Stimulated activated naive CD8-positive, alpha-beta T cell treated with anti-CD3 and anti-CD28 coated beads, Interleukin-15, Interleukin-2, amounts not matched to agents 100 U/mL and 50 U/mL, for 24 hours (primary cell): ENCODE results near the gene LHFPL5.

Experiments used
- ATAC-seq: fragments of 150-1000 bp; cut with Tn5 transposase; one replicate; pipeline ENCODE4 v1.10.0; 2021
- DNase-seq: peaks from one replicate; pipeline ENCODE4 v3.0.0; 2021

Gene LHFPL5

GRCh38 chr6:35857853-35858252, 52.7 kb downstream of the LHFPL5 start:
- no peak for ATAC-seq
- DNase-seq = no peak

- no peak for ATAC-seq
Measured at GRCh38 chr6:35859367-35859766, 54.2 kb downstream of the LHFPL5 start.

More at GRCh38 chr6:35859367-35859766, 54.2 kb downstream of the LHFPL5 start:
- no peak for DNase-seq
